Sigmoid colon (tissue), 4 donors: ENCODE data around the gene NCF1.
"Not testable (repeated sequence)": the region's sequence is repeated elsewhere in the genome, so short reads cannot be mapped to it uniquely, and the experiment has no call there.

Experiments
- POLR2A ChIP-seq, 2 donors: fragments of 450-650 bp; IDR thresholded peaks; one replicate each; pipeline ENCODE4 v1.6.1; 2016; ENCODE audit warnings: antibody characterized with exemption in 2 of 2, mild to moderate bottlenecking in 2 of 2, moderate library complexity in 2 of 2
- POLR2AphosphoS5 ChIP-seq, 4 donors: sonication (generic); formaldehyde crosslinking; IDR thresholded peaks; one replicate each; pipeline ENCODE4 v1.6.1; 2017; ENCODE audit warnings: antibody characterized with exemption in 4 of 4
- TF ChIP-seq, protein P1 (sequence below), 4 experiments: fragments of 450-650 bp in 3 of 4; fragments of 200-600 bp in 1 of 4; IDR thresholded peaks; one replicate each; pipeline ENCODE4 v1.5.1; 2016 to 2019; ENCODE audit warnings: antibody characterized with exemption in 4 of 4, mild to moderate bottlenecking in 3 of 4, moderate library complexity in 2 of 4

DNA sequence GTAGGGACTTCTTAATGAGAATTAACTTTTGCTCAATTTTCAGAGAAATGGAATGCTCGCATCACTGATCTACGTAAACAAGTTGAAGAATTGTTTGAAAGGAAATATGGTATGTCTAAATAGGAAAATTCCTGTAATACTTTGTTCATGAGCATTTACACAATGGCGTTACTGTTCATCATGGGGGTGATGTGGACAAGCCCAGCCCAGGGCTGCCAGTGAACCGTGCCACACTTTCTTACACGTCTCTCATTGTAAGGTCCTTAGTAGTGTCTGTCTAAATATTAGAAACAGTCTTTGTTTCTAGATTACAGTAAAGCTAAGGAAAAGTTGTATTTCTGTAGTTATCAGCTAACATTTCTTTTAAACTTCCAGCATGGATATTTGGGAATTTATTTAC is 43.6 kb upstream of the NCF1 start:
- TF ChIP-seq, protein P1, sequence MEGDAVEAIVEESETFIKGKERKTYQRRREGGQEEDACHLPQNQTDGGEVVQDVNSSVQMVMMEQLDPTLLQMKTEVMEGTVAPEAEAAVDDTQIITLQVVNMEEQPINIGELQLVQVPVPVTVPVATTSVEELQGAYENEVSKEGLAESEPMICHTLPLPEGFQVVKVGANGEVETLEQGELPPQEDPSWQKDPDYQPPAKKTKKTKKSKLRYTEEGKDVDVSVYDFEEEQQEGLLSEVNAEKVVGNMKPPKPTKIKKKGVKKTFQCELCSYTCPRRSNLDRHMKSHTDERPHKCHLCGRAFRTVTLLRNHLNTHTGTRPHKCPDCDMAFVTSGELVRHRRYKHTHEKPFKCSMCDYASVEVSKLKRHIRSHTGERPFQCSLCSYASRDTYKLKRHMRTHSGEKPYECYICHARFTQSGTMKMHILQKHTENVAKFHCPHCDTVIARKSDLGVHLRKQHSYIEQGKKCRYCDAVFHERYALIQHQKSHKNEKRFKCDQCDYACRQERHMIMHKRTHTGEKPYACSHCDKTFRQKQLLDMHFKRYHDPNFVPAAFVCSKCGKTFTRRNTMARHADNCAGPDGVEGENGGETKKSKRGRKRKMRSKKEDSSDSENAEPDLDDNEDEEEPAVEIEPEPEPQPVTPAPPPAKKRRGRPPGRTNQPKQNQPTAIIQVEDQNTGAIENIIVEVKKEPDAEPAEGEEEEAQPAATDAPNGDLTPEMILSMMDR (IDR thresholded peaks at IDR 0.05) = not testable (repeated sequence)
- TF ChIP-seq POLR2A, POLR2AphosphoS5 (IDR thresholded peaks at IDR 0.05): not testable (repeated sequence)
